MM.1S (cell line): ENCODE measurements around the gene PDCD7.

Experiments used
- DNase-seq: peaks from one replicate; pipeline ENCODE4 v3.0.0-alpha.2; 2015
- H2AFZ ChIP-seq: fragments of 300-600 bp; sonication (generic); 2 replicates; pipeline ENCODE4 v1.6.0; 2016; ENCODE audit warnings: antibody characterized with exemption, low read length
- H3F3A ChIP-seq: fragments of 300-600 bp; sonication (generic); 2 replicates; pipeline ENCODE4 v1.6.1; 2016; ENCODE audit warnings: mild to moderate bottlenecking, antibody characterized with exemption, low read length, moderate library complexity, mixed read lengths; ENCODE audit not compliant: insufficient read depth
- H3K27ac ChIP-seq: fragments of 300-600 bp; sonication (generic); 2 replicates; pipeline ENCODE4 v1.5.1; 2016; ENCODE audit warnings: mild to moderate bottlenecking, low read length
- H3K27me3 ChIP-seq: fragments of 300-600 bp; sonication (generic); replicated peaks from 2 replicates; pipeline ENCODE4 v1.6.0; 2016; ENCODE audit warnings: low read length; ENCODE audit not compliant: insufficient read depth
- H3K36me3 ChIP-seq: fragments of 300-600 bp; sonication (generic); replicated peaks from 2 replicates; pipeline ENCODE4 v1.6.1; 2016; ENCODE audit warnings: mild to moderate bottlenecking, low read length, mixed read lengths; ENCODE audit not compliant: insufficient read depth
- H3K4me1 ChIP-seq: fragments of 300-600 bp; sonication (generic); 2 replicates; pipeline ENCODE4 v1.6.1; 2016; ENCODE audit warnings: low read length, mixed read lengths
- H3K4me2 ChIP-seq: fragments of 300-600 bp; sonication (generic); 2 replicates; pipeline ENCODE4 v1.6.0; 2016; ENCODE audit warnings: low read depth, low read length
- H3K4me3 ChIP-seq: fragments of 300-600 bp; sonication (generic); 2 replicates; pipeline ENCODE4 v1.5.1; 2016; ENCODE audit warnings: low read length, mixed read lengths
- H3K79me2 ChIP-seq: fragments of 300-600 bp; sonication (generic); 2 replicates; pipeline ENCODE4 v1.6.1; 2016; ENCODE audit warnings: mixed run types, low read length, mixed read lengths
- H3K9ac ChIP-seq: fragments of 300-600 bp; sonication (generic); 2 replicates; pipeline ENCODE4 v1.6.1; 2016; ENCODE audit warnings: low read length, mixed read lengths
- H3K9me2 ChIP-seq: fragments of 300-600 bp; sonication (generic); replicated peaks from 2 replicates; pipeline ENCODE4 v1.6.1; 2016; ENCODE audit warnings: mild to moderate bottlenecking, low read length, mixed read lengths; ENCODE audit not compliant: insufficient read depth
- H3K9me3 ChIP-seq: fragments of 300-600 bp; sonication (generic); replicated peaks from 2 replicates; pipeline ENCODE4 v1.6.1; 2016; ENCODE audit warnings: mild to moderate bottlenecking, low read length, mixed read lengths; ENCODE audit not compliant: insufficient read depth
- H4K20me1 ChIP-seq: fragments of 300-600 bp; sonication (generic); 2 replicates; pipeline ENCODE4 v1.6.1; 2016; ENCODE audit warnings: mild to moderate bottlenecking, low read length, moderate library complexity, mixed read lengths; ENCODE audit not compliant: insufficient read depth
- CTCF ChIP-seq: fragments of 300-600 bp; sonication (generic); IDR thresholded peaks from 2 replicates; pipeline ENCODE4 v1.5.1; 2016; ENCODE audit warnings: antibody characterized with exemption, low read length, mixed read lengths
- EZH2 ChIP-seq: fragments of 300-600 bp; sonication (generic); optimal IDR thresholded peaks from 2 replicates; pipeline ENCODE3; 2017; ENCODE audit warnings: low read depth, mild to moderate bottlenecking, antibody characterized with exemption, low read length, mixed read lengths
- EZH2phosphoT487 ChIP-seq: fragments of 300-600 bp; sonication (generic); IDR thresholded peaks from 2 replicates; pipeline ENCODE4 v1.6.1; 2018; ENCODE audit warnings: antibody characterized with exemption, low read length

The PDCD7 gene

GRCh38 chr15:65067645-65068402, 65.8 kb downstream of the PDCD7 start, which contains the start of gene RASL12:
TSS of gene RASL12 (minus strand) at chr15:65067991. CDS start at chr15:65067835, 156 bp downstream.
- H4K20me1 ChIP-seq = no peaks in the 10 kb centered on the region
- H3K4me3 ChIP-seq = no peak within 1 kb of the TSS
- H2AFZ ChIP-seq = no peak within 1 kb of the TSS
- no peaks in the 10 kb centered on the region for H3K9me2 ChIP-seq
- H3F3A ChIP-seq = no peaks in the 10 kb centered on the region
- no peaks in the 10 kb centered on the region for H3K4me1 ChIP-seq
- H3K79me2 ChIP-seq = no peaks in the 10 kb centered on the region
- H3K9me3 ChIP-seq = no peaks in the 10 kb centered on the region
- H3K4me2 ChIP-seq = no peak within 1 kb of the TSS
- TF ChIP-seq EZH2phosphoT487 (no peak), CTCF (no peak), EZH2 (no peak)
- H3K27me3 ChIP-seq = peaks cover 20% of the 10 kb centered on the region
- H3K9ac ChIP-seq = no peak within 1 kb of the TSS
- H3K36me3 ChIP-seq = no peaks in the 10 kb centered on the region
- no peak for DNase-seq
- no peak within 1 kb of the TSS for H3K27ac ChIP-seq
